Bone marrow (tissue), 2 donors: ENCODE measurements around the gene UBR4.

Experiments used
- DNase-seq, 2 donors: peaks; one replicate each; lab custom pipeline; 2025; lab: John Stamatoyannopoulos, UW

The UBR4 gene

DNA sequence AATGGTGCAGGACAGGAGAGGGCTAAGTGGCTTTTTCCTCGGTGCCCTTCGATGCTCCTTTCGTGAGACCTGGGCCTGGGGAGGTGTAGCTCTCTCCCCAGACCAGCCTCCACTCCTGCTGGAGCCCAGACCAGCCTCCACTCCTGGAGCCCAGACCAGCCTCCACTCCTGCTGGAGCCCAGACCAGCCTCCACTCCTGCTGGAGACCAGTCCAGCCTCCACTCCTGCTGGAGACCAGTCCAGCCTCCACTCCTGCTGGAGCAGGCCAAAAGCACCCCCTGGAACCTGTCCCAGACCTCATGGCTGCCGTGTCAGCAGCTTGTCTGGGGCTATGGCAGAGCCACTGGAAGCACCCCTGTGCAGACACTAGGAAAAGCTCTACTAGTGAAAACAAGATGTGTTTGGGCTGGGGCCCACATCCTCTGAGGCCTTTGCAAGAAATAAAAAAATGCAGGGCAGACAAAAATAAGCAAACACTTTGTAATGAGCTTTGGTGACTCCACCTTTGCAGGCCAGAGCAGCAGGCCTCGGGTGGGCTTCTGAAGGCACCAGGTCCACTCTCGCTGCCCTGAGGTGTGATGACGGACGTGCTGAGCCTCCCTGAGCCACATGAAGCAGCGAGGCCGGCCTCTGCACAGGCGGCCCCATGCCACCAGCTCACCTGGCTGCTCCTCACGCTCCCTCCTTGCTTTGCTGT is 137.6 kb downstream of the UBR4 start:
- DNase-seq: no peak

GRCh38 chr1:19071674-19072281 is 138.3 kb downstream of the UBR4 start:
- no peak for DNase-seq

DNA sequence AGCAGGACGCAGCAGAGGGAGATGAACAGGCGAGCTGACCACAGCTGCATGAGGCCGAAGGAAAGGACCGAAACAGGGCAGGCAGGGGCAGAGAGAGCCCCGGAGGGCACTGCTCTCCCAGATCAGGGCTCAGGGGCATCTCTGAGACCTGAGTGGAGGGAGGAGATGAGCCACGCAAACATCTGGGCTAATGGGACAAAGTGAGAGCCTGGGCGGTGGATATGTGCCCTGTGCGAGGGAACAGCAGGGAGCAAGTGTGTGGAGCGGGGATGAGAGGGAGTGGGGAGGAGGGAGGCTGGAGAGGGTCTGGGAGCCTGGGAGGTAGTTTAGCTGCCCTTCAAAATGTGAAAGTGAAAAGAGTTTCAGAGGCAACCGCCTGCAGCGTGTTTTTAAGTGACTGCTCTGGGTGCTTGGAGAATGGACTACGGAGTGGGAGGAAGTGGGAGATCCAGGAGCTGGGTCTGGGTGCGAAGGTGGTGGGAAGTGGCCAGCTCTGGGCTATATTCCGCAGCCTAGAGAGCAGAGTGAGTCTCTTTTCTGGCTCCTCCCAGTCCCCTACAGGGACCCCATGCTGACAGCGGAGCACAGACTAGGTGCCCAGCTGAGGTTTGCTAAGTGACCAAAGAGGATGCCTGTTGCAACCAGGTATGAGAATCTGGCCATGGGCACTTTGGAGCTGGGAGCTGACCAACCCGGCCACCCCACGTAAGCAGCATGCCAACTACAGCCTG is 139.0 kb downstream of the UBR4 start:
- no peak for DNase-seq

- DNase-seq: no peak
Observed at GRCh38 chr1:19070197-19070651, 139.8 kb downstream of the UBR4 start.

DNA sequence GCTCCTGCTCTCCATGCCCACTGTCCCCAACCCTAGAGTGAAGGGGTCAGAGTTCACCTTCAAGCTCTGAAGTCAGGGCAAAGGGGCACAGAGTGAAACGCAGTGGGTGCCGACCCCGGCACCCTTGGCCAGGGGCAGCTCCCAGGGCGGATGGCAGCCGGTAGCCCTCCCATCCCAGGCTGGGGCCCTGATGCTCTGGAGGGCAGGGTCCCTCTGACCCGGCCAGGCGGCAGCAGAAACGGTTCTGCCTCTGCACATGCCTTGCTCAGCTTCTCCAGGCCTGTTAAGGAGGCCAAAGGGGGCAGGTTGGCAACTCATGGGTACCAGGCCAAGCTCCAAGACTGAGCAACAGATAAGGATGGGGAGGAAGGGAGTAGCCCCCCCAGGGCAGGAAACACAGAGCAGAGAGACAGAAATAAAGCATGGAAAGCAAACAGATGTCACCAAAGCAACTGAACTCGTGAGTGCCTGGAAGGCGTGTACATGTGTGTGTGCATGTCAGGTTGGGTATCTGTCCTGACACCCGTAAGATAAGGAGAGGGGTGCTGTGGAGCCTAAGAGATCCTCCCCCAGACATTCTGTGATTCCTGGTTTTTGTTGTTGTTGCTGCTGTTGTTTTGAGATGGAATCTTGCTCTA is 141.3 kb downstream of the UBR4 start:
- no peak for DNase-seq

GRCh38 chr1:19067912-19068638 is 142.0 kb downstream of the UBR4 start:
- DNase-seq: no peak

DNA sequence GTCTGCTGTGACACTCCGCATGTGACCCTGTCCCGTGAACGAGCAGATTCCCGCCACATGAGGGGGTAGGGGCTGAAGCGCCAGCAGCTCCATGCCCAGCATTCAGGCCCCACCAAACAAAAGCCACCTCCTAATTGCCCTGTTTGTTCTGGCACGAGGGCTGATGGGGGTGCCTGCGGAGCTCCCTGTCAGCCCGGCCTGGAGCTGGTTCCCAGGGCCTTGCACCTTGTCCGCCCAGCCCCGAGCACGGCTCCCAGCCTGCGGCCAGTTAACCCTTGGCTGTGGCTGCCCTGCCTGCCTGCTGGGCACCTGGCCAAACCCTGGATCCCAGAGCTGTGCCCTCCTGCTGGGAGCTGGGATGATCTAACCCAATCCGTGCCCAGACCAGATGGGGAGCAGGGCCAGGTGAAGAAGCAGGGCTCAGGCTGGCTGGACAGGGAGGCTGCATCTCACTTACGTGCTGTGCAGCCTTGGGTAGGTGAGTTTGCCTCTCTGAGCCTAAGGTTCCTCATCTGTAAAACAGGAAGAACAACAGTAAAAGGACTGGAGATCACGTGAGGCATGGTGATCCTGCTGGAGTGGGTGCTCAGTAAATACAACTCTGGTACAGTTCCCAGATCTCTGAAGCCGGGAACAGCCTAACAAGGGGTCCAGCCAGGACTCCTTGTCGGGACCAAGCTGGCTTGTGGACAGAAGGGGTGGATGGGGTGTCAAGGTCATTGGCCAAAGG is 142.7 kb downstream of the UBR4 start:
- no peak for DNase-seq

DNA sequence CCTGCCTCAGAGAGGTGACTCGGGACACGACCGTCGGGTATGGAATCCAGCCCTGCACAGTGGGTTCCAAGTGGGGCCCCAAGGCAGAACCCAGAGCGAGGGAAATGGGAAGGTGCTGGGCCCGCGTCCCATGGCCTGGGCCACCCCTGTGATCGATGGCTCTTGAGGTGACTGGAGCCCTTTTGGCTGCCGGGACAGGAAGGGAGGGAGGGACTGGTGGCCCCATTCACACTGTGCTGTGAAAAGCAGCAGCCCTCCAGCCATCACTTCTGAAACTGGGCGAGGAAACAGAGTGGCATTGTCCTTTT is 143.2 kb downstream of the UBR4 start:
- no peak for DNase-seq

GRCh38 chr1:19066248-19066873 is 143.7 kb downstream of the UBR4 start:
- no peak for DNase-seq

DNA sequence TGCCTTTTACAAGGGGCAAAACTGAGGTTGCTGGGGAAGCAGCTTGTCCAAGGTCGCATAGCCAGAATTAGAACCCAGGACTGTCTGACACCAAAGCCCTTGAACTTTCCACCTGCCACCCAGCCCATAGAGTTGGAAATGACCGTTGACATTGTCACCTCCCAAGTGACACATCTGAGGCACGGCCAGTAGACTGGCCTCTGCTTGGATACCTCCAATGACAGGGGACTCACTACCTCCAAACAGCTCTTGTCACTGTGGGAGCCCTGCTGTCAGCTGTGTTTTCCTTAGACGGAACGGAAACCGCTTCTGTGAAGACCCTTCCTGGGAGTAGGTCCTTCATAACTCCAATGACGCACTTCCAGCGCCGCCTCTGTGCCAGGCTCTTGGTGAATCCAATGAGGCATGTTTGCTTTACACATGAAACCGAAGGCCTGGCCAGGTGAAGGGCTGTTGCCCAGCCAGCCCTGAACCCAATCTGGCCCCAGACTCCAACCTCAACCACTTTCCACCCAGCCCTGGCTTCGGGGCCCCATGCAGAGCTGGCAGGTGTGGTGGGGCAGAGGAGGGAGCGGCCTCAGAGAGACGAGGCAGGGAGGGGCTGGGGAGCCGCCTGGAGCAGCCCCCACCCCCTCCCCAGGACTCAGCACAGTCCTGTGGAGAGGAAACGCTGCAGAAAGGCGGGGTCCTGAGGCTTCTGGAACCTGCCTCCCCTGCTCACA is 144.4 kb downstream of the UBR4 start:
- DNase-seq: no peak

GRCh38 chr1:19064906-19065450 is 145.1 kb downstream of the UBR4 start:
- DNase-seq: no peak

GRCh38 chr1:19063122-19063521 is 146.9 kb downstream of the UBR4 start:
- DNase-seq: no peak

DNA sequence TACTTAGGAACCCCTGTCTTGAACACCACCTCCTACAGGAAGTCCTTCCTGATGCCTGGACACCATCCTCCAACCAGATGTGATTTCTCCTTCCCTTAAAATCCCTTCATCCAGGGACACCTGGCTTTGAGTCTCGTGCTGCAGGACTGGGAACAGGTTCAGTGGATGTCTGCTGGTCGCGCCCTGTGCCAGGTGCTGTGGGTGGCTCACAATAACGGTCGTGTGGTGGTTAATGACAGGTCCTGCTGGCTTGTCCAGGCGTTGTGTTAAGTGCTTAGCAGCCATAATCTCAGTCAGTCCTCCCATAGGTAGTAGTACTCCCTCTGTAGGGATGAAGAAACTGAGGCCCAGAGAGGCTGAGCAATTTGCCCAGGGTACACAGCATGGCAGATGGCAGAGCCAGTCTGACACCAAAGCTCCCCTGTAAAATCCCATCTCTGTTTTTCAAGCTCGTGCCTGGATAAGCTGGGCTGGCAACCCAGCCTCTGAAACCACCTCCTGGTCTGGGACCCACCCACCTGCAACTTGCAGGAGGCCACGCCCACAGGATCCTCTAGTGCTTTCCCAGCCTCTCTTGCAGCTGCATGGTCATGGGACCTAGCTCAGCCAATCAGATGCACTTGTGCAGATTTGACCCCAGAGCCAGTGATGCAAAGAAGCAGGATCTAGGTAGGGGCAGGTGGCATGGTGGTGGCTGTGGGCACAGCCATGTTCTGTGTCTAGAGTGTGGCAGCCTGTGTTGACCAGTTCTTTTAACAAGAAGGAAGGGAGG is 147.6 kb downstream of the UBR4 start:
- no peak for DNase-seq

DNA sequence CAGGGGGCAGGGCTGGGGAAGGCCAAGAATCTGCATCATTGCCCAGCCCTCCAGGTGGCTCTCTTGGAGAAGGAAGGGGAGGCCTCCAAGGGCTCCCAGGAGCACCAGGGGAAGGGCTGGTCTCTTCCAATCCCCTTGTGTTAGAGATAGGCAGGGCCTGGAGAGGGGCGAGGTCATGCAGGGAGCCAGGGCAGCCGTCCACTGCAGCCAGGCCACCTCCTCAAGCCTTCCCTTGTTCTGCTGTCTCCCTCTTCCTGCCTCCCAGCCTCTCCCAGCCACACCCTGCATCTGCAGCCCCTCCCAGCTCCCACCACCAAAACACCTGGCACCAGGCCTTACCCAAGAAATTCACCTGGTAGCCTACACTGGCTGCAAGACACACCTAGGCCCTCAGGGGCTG is 148.3 kb downstream of the UBR4 start:
- DNase-seq: no peak

DNA sequence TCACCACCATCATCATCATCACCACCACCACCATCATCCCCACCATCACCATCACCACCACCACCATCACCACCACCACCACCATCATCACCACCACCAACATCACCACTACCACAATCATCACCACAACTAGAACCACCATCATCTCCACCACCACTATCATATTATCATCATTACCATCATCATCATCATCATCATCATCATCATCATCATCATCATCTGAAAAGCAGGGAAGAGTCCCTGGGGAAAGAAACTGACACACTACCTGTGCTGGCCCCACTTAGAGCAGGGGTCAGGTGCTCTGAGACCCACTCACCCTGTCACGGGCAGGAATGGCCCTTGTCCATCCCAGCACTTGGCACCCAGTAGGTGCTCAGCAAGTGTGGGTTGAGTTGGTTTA is 148.7 kb downstream of the UBR4 start:
- no peak for DNase-seq

GRCh38 chr1:19059773-19060172 is 150.3 kb downstream of the UBR4 start:
- DNase-seq: no peak

- no peak for DNase-seq
Observed at GRCh38 chr1:19058476-19058797, 151.6 kb downstream of the UBR4 start.

GRCh38 chr1:19057784-19058475 is 152.1 kb downstream of the UBR4 start:
- no peak for DNase-seq
